Liver (tissue), 3 donors: ENCODE results near the gene TP63.

Source experiments
- EGR1 ChIP-seq, 2 donors: IDR thresholded peaks; 2 replicates each; pipeline ENCODE4 v1.6.1; 2016 to 2018; ENCODE audit warnings: antibody characterized with exemption in 2 of 2, low read depth in 2 of 2
- GABPA ChIP-seq, 2 donors: IDR thresholded peaks in 1 of 2; conservative IDR thresholded peaks in 1 of 2; 2 replicates each; pipeline ENCODE4 v1.6.1; 2016; ENCODE audit warnings: antibody characterized with exemption in 2 of 2, mild to moderate bottlenecking in 1 of 2, moderate library complexity in 1 of 2
- JUND ChIP-seq, 2 donors: IDR thresholded peaks; 2 replicates each; pipeline ENCODE4 v1.6.1; 2016; ENCODE audit warnings: antibody characterized with exemption in 2 of 2
- MAX ChIP-seq: IDR thresholded peaks from 2 replicates; pipeline ENCODE4 v1.6.1; 2016; ENCODE audit warnings: antibody characterized with exemption
- NR2F2 ChIP-seq: IDR thresholded peaks from 2 replicates; pipeline ENCODE4 v1.6.1; 2016; ENCODE audit warnings: antibody characterized with exemption
- RAD21 ChIP-seq, 2 donors: IDR thresholded peaks; 2 replicates each; pipeline ENCODE4 v1.6.1; 2016; ENCODE audit warnings: antibody characterized with exemption in 2 of 2, mild to moderate bottlenecking in 2 of 2
- REST ChIP-seq: IDR thresholded peaks from 2 replicates; pipeline ENCODE4 v1.6.1; 2016; ENCODE audit warnings: antibody characterized with exemption, mild to moderate bottlenecking
- RXRA ChIP-seq, 2 donors: IDR thresholded peaks; 2 replicates each; pipeline ENCODE4 v1.6.1; 2017 to 2018; ENCODE audit warnings: antibody characterized with exemption in 2 of 2, mild to moderate bottlenecking in 1 of 2
- TAF1 ChIP-seq: conservative IDR thresholded peaks from 2 replicates; pipeline ENCODE4 v1.6.1; 2016; ENCODE audit warnings: antibody characterized with exemption, mild to moderate bottlenecking
- YY1 ChIP-seq: IDR thresholded peaks from 2 replicates; pipeline ENCODE4 v1.6.1; 2016; ENCODE audit warnings: antibody characterized with exemption, mild to moderate bottlenecking
- ZBTB33 ChIP-seq: IDR thresholded peaks from 2 replicates; pipeline ENCODE4 v1.6.1; 2016; ENCODE audit warnings: antibody characterized with exemption
- TF ChIP-seq, protein P1 (sequence below): fragments of 150-350 bp; IDR thresholded peaks from 2 replicates; pipeline ENCODE4 v1.5.1; 2017; ENCODE audit warnings: improper control_type of control experiment, low read depth, low read length; ENCODE audit not compliant: missing input control
- TF ChIP-seq, protein P2 (sequence below): IDR thresholded peaks from 2 replicates; pipeline ENCODE4 v1.6.1; 2016; ENCODE audit warnings: antibody characterized with exemption
- donor health status: healthy.
- donor health status: healthy.

DNA sequence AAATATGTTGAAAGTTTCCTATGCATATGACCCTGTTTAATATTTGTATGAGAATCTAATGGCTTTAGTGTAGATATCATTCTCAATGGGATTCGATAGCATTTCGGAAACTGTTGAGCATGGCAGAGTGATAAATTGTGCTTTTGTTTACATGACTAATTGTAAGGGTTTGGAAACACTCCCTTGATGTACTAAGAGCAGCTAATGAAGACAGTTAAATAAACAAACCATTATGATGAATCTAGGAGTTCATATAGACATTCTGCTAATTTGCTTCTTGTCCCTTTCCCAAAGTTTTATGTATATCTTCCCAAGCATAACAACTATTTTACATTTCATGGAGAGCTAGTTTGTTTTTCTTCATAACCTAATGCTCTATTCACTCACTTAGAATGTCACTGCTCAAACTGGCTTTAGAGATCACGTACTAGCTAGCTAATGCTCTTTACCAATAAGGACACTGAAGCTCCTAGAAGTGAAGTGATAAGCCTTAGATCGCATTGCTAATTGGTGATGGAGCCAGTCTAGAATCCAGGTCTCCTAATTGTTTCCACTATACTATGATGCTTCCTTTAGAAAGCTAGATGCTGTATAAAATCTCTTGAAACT is 140.8 kb downstream of the TP63 start:
- TF ChIP-seq TAF1, result no peak
- TF ChIP-seq, protein P1, sequence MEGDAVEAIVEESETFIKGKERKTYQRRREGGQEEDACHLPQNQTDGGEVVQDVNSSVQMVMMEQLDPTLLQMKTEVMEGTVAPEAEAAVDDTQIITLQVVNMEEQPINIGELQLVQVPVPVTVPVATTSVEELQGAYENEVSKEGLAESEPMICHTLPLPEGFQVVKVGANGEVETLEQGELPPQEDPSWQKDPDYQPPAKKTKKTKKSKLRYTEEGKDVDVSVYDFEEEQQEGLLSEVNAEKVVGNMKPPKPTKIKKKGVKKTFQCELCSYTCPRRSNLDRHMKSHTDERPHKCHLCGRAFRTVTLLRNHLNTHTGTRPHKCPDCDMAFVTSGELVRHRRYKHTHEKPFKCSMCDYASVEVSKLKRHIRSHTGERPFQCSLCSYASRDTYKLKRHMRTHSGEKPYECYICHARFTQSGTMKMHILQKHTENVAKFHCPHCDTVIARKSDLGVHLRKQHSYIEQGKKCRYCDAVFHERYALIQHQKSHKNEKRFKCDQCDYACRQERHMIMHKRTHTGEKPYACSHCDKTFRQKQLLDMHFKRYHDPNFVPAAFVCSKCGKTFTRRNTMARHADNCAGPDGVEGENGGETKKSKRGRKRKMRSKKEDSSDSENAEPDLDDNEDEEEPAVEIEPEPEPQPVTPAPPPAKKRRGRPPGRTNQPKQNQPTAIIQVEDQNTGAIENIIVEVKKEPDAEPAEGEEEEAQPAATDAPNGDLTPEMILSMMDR, result no peak
- TF ChIP-seq RXRA (IDR thresholded peaks at IDR 0.05), result no peak
- TF ChIP-seq JUND (IDR thresholded peaks at IDR 0.05), result no peak
- no peak for TF ChIP-seq YY1
- no peak for TF ChIP-seq RAD21 (IDR thresholded peaks at IDR 0.05)
- TF ChIP-seq NR2F2, result no peak
- TF ChIP-seq, protein P2, sequence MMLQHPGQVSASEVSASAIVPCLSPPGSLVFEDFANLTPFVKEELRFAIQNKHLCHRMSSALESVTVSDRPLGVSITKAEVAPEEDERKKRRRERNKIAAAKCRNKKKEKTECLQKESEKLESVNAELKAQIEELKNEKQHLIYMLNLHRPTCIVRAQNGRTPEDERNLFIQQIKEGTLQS, result no peak
- no peak for TF ChIP-seq REST
- no peak for TF ChIP-seq MAX
- TF ChIP-seq GABPA (IDR thresholded peaks at IDR 0.05 in 1 of 2, conservative IDR thresholded peaks at IDR 0.05 in 1 of 2), result no peak
- TF ChIP-seq EGR1 (IDR thresholded peaks at IDR 0.05; ENCODE audit: low read depth in 2 of 2), result no peak
- TF ChIP-seq ZBTB33, result no peak
